IMR-90 (cell line): ENCODE data around the gene EFEMP1.

Source experiments
- CEBPB ChIP-seq: IDR thresholded peaks from 2 replicates; pipeline ENCODE4 v1.6.1; 2012; ENCODE audit warnings: low read depth, low read length, improper control_type of control experiment
- CHD1 ChIP-seq: IDR thresholded peaks from 2 replicates; pipeline ENCODE4 v1.6.1; 2012; ENCODE audit warnings: low read depth, low read length, improper control_type of control experiment
- ELK1 ChIP-seq: fragments of 150-350 bp; IDR thresholded peaks from 2 replicates; pipeline ENCODE4 v1.6.1; 2016; ENCODE audit warnings: low read depth, mild to moderate bottlenecking, low read length, moderate library complexity, borderline replicate concordance
- MAFK ChIP-seq: IDR thresholded peaks from 2 replicates; pipeline ENCODE4 v1.6.1; 2012; ENCODE audit warnings: low read depth, low read length, improper control_type of control experiment
- MAZ ChIP-seq: IDR thresholded peaks from 2 replicates; pipeline ENCODE4 v1.6.1; 2012; ENCODE audit warnings: low read depth, mild to moderate bottlenecking, low read length, improper control_type of control experiment, moderate library complexity, borderline replicate concordance
- MXI1 ChIP-seq: IDR thresholded peaks from 2 replicates; pipeline ENCODE4 v1.6.1; 2012; ENCODE audit warnings: low read depth, mild to moderate bottlenecking, low read length, moderate library complexity, borderline replicate concordance
- POLR2A ChIP-seq: IDR thresholded peaks from 2 replicates; pipeline ENCODE4 v1.6.1; 2012; ENCODE audit warnings: mild to moderate bottlenecking, low read depth, low read length
- RAD21 ChIP-seq: IDR thresholded peaks from 2 replicates; pipeline ENCODE4 v1.6.1; 2012; ENCODE audit warnings: low read length, improper control_type of control experiment
- RCOR1 ChIP-seq: IDR thresholded peaks from 2 replicates; pipeline ENCODE4 v1.6.1; 2012; ENCODE audit warnings: mild to moderate bottlenecking, low read length, improper control_type of control experiment; ENCODE audit not compliant: insufficient replicate concordance
- RFX5 ChIP-seq: IDR thresholded peaks from 2 replicates; pipeline ENCODE4 v1.8.0; 2012; ENCODE audit warnings: low read depth, mild to moderate bottlenecking, low read length, moderate library complexity
- SMC3 ChIP-seq: fragments of 150-350 bp; IDR thresholded peaks from 2 replicates; pipeline ENCODE4 v1.6.1; 2016; ENCODE audit warnings: low read depth, mild to moderate bottlenecking, antibody characterized with exemption, low read length, moderate library complexity
- TF ChIP-seq, protein P1 (sequence below): fragments of 150-350 bp; IDR thresholded peaks from 2 replicates; pipeline ENCODE4 v1.6.1; 2017; ENCODE audit warnings: mild to moderate bottlenecking, antibody characterized with exemption, low read length, low read depth
- TF ChIP-seq, protein P2 (sequence below): conservative IDR thresholded peaks from 2 replicates; pipeline ENCODE4 v1.5.1; 2012; ENCODE audit warnings: mild to moderate bottlenecking, low read depth, low read length, improper control_type of control experiment

- TF ChIP-seq, protein P1, sequence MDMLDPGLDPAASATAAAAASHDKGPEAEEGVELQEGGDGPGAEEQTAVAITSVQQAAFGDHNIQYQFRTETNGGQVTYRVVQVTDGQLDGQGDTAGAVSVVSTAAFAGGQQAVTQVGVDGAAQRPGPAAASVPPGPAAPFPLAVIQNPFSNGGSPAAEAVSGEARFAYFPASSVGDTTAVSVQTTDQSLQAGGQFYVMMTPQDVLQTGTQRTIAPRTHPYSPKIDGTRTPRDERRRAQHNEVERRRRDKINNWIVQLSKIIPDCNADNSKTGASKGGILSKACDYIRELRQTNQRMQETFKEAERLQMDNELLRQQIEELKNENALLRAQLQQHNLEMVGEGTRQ: no peak
- TF ChIP-seq CEBPB (no peak), SMC3 (no peak), POLR2A (no peak), RFX5 (no peak), RAD21 (no peak), CHD1 (no peak), RCOR1 (no peak), MAFK (no peak), MXI1 (no peak), ELK1 (no peak), MAZ (no peak)
- TF ChIP-seq, protein P2, sequence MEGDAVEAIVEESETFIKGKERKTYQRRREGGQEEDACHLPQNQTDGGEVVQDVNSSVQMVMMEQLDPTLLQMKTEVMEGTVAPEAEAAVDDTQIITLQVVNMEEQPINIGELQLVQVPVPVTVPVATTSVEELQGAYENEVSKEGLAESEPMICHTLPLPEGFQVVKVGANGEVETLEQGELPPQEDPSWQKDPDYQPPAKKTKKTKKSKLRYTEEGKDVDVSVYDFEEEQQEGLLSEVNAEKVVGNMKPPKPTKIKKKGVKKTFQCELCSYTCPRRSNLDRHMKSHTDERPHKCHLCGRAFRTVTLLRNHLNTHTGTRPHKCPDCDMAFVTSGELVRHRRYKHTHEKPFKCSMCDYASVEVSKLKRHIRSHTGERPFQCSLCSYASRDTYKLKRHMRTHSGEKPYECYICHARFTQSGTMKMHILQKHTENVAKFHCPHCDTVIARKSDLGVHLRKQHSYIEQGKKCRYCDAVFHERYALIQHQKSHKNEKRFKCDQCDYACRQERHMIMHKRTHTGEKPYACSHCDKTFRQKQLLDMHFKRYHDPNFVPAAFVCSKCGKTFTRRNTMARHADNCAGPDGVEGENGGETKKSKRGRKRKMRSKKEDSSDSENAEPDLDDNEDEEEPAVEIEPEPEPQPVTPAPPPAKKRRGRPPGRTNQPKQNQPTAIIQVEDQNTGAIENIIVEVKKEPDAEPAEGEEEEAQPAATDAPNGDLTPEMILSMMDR: no peak
Measured at GRCh38 chr2:55901941-55902340, 21.6 kb downstream of the EFEMP1 start.
